GM12864 (cell line): ENCODE measurements around the gene CACNA2D3.

Experiments used
- DNase-seq: peaks from one replicate; pipeline ENCODE4 v3.0.0-alpha.2; 2011; ENCODE audit warnings: low read depth
- H3K4me3 ChIP-seq: 2 replicates; pipeline ENCODE4 v1.5.1; 2011; ENCODE audit warnings: mild to moderate bottlenecking, low read depth, low read length, control low read depth
- CTCF ChIP-seq: IDR thresholded peaks from 2 replicates; pipeline ENCODE4 v1.5.1; 2011; ENCODE audit warnings: low read depth, mild to moderate bottlenecking, moderate library complexity, low read length, control low read depth, inconsistent platforms; ENCODE audit errors: missing control alignments

Gene CACNA2D3

GRCh38 chr3:54279005-54279583 is 156.7 kb downstream of the CACNA2D3 start:
- no peak overlapping the region for H3K4me3 ChIP-seq
- no peak for DNase-seq
- TF ChIP-seq CTCF: no peak

GRCh38 chr3:54283470-54283869 is 161.1 kb downstream of the CACNA2D3 start:
- DNase-seq: no peak
- no peak for TF ChIP-seq CTCF
- no peak overlapping the region for H3K4me3 ChIP-seq

GRCh38 chr3:54294214-54294613 is 171.9 kb downstream of the CACNA2D3 start:
- DNase-seq: no peak
- TF ChIP-seq CTCF: no peak
- H3K4me3 ChIP-seq: no peak overlapping the region

- TF ChIP-seq CTCF: no peak
- H3K4me3 ChIP-seq: no peak overlapping the region
- no peak for DNase-seq
Observed at GRCh38 chr3:54296531-54296930, 174.2 kb downstream of the CACNA2D3 start.

GRCh38 chr3:54299169-54299935 is 177.0 kb downstream of the CACNA2D3 start:
- no peak overlapping the region for H3K4me3 ChIP-seq
- DNase-seq: no peak
- no peak for TF ChIP-seq CTCF

GRCh38 chr3:54303517-54304375 is 181.4 kb downstream of the CACNA2D3 start:
- no peak overlapping the region for H3K4me3 ChIP-seq
- no peak for TF ChIP-seq CTCF
- no peak for DNase-seq
